ENCODE measurements around the gene ATF4.

- TF ChIP-seq SALL2 (CRISPR knock-in tag; IDR thresholded peaks at IDR 0.05) (no peak), IKZF1 (IDR thresholded peaks at IDR 0.05) (no peak), ZNF549 (CRISPR knock-in tag; IDR thresholded peaks at IDR 0.05) (no peak), RAD21 (CRISPR knock-in tag; IDR thresholded peaks at IDR 0.05) (no peak), ATF3 (CRISPR knock-in tag; IDR thresholded peaks at IDR 0.05) (no peak), ELF1 (CRISPR knock-in tag; IDR thresholded peaks at IDR 0.05) (no peak), ZNF775 (CRISPR knock-in tag; IDR thresholded peaks at IDR 0.05; ENCODE audit: borderline replicate concordance) (no peak)
Measured at GRCh38 chr22:39513791-39514190, 6.6 kb upstream of the ATF4 start.

Measured in HepG2 (cell line).